Mucosa of rectum (tissue), 2 donors: ENCODE results near the gene VPREB3.
"Not testable (repeated sequence)": the region's sequence is repeated elsewhere in the genome, so short reads cannot be mapped to it uniquely, and the experiment has no call there.

Experiments used
- H3K27ac ChIP-seq, 2 donors: one replicate each; pipeline ENCODE4 v1.7.0; 2013; ENCODE audit warnings: inconsistent platforms in 2 of 2, low read depth in 2 of 2, low read length in 2 of 2
- H3K27me3 ChIP-seq, 2 donors: one replicate each; pipeline ENCODE4 v1.7.0; 2013; ENCODE audit warnings: low read length in 2 of 2; ENCODE audit not compliant: control insufficient read depth in 2 of 2, insufficient read depth in 2 of 2
- H3K36me3 ChIP-seq, 2 donors: one replicate each; pipeline ENCODE4 v1.7.0; 2013; ENCODE audit warnings: low read length in 2 of 2; ENCODE audit not compliant: control insufficient read depth in 2 of 2, insufficient read depth in 2 of 2
- H3K4me1 ChIP-seq, 2 donors: one replicate each; pipeline ENCODE4 v1.7.0; 2013; ENCODE audit warnings: low read length in 2 of 2, mild to moderate bottlenecking in 1 of 2; ENCODE audit not compliant: control insufficient read depth in 2 of 2, insufficient read depth in 2 of 2
- H3K4me3 ChIP-seq, 2 donors: one replicate each; pipeline ENCODE4 v1.7.0; 2013; ENCODE audit warnings: low read length in 2 of 2
- H3K9ac ChIP-seq, 2 donors: one replicate each; pipeline ENCODE4 v1.7.0; 2013; ENCODE audit warnings: low read length in 2 of 2, low read depth in 1 of 2, mild to moderate bottlenecking in 1 of 2
- H3K9me3 ChIP-seq, 2 donors: one replicate each; pipeline ENCODE4 v1.7.0; 2013; ENCODE audit warnings: low read length in 2 of 2; ENCODE audit not compliant: control insufficient read depth in 2 of 2
- donor health status: healthy.
- donor health status: Normal muscosa, but diverticular disease.

The VPREB3 gene

DNA sequence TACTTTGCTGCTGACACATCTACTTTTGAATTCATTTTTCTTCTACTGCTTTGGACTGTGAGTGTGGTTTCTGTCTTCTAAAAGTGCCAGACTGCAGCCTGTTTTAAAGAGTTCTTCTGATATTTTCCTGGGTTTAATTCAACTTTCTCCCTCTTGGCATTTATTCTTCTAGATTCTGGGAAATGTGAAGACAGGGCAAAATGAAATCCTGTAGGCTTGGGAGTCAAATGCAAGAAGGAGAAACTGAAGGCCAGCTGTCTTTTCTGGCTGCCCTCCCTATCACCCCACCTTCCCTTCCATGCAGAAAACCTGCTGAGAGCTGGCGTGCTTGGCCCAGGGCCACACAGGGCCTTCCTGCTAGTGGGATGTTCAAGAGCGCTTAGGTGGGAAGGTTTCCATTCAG, 10.9 kb downstream of the VPREB3 start:
- Histone ChIP-seq H3K9me3 (no peaks in the 10 kb centered on the region), H3K4me3 (no peak overlapping the region), H3K9ac (no peak overlapping the region), H3K36me3 (peaks cover 25 to 28% of the 10 kb centered on the region in 2 donors), H3K27me3 (no peaks in the 10 kb centered on the region), H3K4me1 (no peaks in the 10 kb centered on the region), H3K27ac (no peak overlapping the region)

DNA sequence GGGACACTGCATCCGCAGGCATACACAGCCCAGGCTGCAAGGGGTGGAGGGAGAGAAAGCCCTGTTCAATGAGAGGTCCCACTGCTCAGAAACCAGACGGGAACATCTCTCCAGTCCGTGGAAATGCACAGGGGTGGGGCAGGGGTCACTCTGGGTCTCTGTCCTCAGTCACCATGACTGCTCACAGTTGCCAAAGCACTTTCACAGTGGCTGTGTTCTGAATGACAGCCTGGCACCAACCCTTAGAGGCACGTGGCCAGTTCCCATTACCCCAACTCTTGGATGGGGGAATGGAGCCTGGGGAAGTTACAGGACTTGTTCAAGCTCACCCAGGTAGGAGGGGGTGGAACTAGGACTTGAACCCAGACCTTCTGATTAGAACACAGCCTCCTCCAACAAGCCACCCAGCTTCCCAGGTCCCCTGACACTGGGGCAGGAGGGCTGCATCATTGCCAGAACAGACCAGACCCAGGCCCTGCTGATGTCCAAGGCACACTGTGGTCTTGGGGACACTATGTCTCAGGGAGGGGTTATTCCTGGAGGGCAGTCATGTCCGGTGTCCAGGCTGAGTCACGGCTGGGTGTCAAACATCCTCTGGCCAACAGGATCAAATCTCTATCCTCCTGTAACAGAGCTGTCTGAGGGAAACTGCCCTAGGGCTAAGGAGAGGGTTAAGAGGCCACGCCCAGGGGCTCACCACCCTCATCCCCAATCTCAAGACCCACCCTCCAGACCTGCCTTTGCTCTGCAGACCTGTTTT, 11.5 kb downstream of the VPREB3 start:
- Histone ChIP-seq H3K27ac (no peak overlapping the region), H3K27me3 (no peaks in the 10 kb centered on the region), H3K9ac (no peak overlapping the region), H3K4me3 (no peak overlapping the region), H3K9me3 (no peaks in the 10 kb centered on the region), H3K4me1 (no peaks in the 10 kb centered on the region), H3K36me3 (peaks cover 25 to 28% of the 10 kb centered on the region in 2 donors)

DNA sequence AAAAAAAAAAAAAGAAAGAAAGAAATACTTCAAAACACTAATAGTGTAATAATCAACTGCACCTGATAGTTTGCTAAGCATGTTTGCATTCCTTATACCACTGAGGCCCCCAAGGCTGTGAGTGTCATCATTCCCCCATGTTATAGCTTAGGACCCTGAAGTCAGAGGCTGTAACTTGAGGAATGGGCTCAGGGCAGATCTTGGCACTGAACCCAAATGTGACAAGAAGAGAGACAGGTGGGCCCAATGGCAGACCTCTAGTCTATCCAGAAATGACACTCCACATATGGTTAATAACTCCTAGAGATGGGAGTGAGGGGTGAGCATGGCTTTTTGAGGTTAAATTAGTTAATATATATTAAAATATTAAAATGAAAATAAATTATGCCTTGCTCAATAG, 16.5 kb downstream of the VPREB3 start:
- H3K27me3 ChIP-seq, result no peaks in the 10 kb centered on the region
- peaks cover 6% of the 10 kb centered on the region in 2 donors for H3K36me3 ChIP-seq
- no peak overlapping the region for H3K4me3 ChIP-seq
- no peak overlapping the region for H3K27ac ChIP-seq
- H3K9me3 ChIP-seq, result no peaks in the 10 kb centered on the region
- no peaks in the 10 kb centered on the region for H3K4me1 ChIP-seq
- H3K9ac ChIP-seq, result no peak overlapping the region

DNA sequence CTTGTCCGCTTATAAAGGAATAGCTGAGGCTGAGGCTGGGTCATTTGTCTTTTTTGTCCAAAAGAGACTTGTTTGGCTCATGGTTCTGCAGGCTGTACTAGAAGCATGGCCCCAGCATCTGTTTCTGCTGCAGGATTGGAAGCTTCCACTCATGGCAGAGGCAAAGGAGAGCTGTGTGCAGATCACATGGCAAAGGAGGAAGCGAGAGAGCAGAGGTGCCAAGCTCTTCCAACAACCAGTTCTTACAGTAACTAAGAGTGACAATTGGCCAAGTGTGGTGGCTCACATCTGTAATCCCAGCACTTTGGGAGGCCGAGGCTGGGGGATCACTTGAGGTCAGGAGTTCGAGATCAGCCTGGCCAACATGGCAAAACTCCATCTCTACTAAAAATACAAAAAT, 26.1 kb downstream of the VPREB3 start:
- not testable (repeated sequence) for H3K36me3 ChIP-seq, H3K27me3 ChIP-seq, H3K27ac ChIP-seq, H3K4me1 ChIP-seq, H3K9me3 ChIP-seq, H3K4me3 ChIP-seq, H3K9ac ChIP-seq

DNA sequence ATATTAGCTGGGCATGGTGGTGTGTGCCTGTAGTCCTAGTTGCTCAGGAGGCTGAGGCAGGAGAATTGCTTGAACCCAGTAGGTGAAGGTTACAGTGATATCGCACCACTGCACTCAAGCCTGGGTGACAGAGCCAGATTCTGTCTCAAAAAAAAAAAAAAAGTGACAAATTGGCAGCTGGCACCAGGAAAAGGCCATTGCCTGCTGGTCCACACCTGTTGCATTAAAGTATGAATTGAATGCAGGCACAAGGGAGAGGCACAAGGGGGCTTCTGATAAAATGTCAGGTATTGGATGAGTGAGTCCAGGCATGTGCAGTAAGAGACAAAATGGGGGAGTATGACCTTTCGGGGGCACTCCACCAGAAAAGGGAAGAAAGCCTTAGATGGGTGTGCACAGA, 31.5 kb downstream of the VPREB3 start:
- H3K36me3 ChIP-seq, result no peaks in the 10 kb centered on the region
- H3K4me3 ChIP-seq, result no peak overlapping the region
- no peaks in the 10 kb centered on the region for H3K9me3 ChIP-seq
- no peak overlapping the region for H3K27ac ChIP-seq
- H3K9ac ChIP-seq, result no peak overlapping the region
- H3K4me1 ChIP-seq, result no peaks in the 10 kb centered on the region
- H3K27me3 ChIP-seq, result peaks cover 0 to 2% of the 10 kb centered on the region in 2 donors

DNA sequence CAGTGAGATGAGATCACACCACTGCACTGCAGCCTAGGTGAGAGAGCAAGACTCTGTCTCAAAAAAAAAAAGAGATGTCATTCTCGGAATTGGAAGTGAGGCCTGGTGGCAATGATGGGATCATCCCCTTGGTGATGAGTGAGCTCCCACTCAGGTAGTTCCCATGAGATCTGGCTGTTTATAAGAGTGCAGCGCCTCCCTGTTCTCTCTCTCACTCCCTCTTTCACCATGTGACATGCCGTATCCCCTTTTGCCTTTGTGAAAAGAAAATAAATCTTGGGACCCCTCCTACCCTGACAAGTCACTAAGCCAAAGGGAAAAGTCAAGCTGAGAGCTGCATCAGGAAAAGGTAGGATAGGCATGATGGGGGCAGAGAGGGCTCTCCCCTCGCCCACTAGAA, 32.1 kb downstream of the VPREB3 start:
- Histone ChIP-seq H3K4me1 (peaks cover 3 to 5% of the 10 kb centered on the region in 2 donors), H3K4me3 (no peak overlapping the region), H3K9me3 (no peaks in the 10 kb centered on the region), H3K27ac (no peak overlapping the region), H3K36me3 (no peaks in the 10 kb centered on the region), H3K27me3 (peaks cover 0 to 2% of the 10 kb centered on the region in 2 donors), H3K9ac (no peak overlapping the region)

DNA sequence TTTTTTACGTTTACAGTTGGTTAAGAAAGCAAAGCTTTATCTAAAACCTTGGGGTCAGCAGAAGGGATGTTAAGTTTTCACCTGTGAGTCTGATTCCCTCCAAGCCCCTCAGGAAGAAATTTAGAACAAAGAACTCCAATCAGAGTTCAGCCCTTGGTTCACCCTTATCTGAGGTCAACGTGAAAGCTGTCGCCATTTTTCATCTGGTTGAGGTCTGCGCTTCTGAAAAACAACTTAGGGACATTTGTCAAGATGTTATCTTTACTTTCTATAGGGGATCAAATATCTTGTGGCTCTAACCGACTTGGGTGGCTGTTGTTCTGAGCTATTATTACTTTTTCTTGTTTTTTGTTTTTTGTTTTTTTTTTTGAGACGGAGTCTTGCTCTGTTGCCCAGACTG, 33.4 kb downstream of the VPREB3 start:
- no peaks in the 10 kb centered on the region for H3K27me3 ChIP-seq

DNA sequence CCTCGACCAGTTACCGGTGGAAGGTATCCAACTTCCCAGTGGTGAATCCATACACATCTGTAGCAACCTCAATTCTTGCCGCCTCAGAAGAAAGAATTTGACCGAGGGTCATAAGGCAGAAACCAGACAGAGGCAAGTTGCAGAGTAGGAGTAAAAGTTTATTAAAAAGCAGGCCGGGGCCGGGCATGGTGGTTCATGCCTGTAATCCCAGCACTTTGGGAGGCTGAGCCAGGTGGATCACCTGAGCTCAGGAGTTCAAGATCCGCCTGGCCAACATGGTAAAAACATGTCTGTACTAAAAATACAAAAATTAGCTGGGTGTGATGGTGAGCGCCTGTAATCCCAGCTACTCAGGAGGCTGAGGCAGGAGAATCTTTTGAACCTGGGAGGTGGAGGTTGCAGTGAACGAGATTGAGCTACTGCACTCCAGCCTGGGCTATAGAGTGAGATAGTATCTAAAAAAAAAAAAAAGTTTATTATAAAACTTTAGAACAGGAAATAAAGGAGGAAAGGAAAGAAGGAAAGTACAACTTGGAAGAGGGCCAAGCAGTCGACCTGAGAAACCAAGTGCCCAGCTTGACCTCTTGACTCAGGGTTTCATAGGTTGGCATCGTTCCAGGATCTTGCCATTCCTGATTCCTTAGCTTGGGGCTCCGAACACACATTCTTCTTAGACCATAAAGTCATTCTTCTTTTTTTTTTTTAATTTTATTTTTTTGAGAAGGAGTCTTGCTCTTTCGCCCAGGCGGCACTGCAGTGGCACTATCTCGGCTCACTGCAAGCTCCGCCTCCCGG, 35.7 kb downstream of the VPREB3 start:
- Histone ChIP-seq H3K27me3 (no peaks in the 10 kb centered on the region), H3K27ac (no peak overlapping the region), H3K9me3 (no peaks in the 10 kb centered on the region), H3K4me1 (peaks cover 10 to 12% of the 10 kb centered on the region in 2 donors), H3K4me3 (no peak overlapping the region), H3K36me3 (peaks cover 0 to 12% of the 10 kb centered on the region in 2 donors), H3K9ac (no peak overlapping the region)

More for the DNA sequence above, 33.4 kb downstream of the VPREB3 start:
- H3K9ac ChIP-seq, result no peak overlapping the region
- H3K27ac ChIP-seq, result no peak overlapping the region
- H3K4me3 ChIP-seq, result no peak overlapping the region
- no peaks in the 10 kb centered on the region for H3K9me3 ChIP-seq
- H3K4me1 ChIP-seq, result peaks cover 9 to 11% of the 10 kb centered on the region in 2 donors
- H3K36me3 ChIP-seq, result no peaks in the 10 kb centered on the region

DNA sequence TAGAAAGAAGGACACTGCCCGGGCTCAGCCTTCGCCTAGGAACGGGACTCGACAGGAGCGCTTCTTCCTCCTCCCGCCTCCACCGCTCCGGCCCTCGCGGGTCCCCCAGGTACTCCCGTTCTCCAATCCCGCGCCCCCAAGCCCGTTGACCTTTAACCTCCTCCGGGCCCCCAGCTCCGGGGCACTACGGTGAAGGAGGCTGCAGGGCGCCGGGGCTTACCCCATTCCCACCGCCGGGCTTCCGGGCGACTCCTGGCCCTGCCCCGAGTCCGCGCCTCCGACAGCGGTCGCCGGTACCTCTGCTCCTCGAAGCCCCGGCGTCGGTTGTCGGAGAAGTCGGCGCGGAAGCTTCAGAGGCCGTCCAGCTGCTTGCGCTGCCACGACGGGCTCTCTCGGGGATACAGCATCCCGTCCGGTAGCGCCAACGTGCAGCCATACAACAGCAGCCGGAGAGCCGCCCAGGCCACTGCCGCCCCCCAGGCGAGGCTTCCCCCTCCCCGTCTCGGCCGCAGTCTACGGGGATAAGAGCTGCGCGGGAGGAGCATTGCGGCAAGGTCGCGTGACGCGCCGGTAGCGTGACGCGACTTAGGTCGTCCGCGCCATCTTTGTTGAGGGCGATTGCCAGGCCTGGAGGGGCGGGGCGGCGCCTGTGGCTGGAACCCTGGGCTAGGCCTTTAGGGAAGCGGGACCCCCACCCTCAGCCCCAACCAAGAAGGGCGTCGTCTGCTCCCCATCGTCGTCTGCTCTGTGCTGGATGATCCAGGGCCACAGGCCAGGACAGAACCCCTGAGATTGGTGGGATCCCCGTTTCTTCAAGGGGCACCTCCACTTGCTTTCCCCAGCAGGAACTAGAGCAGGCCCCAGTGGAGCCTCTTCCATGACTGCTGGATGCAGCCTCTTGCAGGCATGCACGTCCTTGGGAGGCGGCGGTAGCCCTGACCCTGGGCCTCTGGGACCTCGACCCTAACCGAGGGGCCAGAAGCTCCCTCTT, 37.1 kb downstream of the VPREB3 start:
- Histone ChIP-seq H3K27me3 (no peaks in the 10 kb centered on the region), H3K4me1 (peaks cover 10 to 12% of the 10 kb centered on the region in 2 donors), H3K27ac (peak overlapping the region; percentile 39 to 82), H3K36me3 (peaks cover 3 to 22% of the 10 kb centered on the region in 2 donors), H3K9me3 (no peaks in the 10 kb centered on the region), H3K4me3 (peak overlapping the region; percentile 87 to 96), H3K9ac (peak overlapping the region; percentile 83 to 89)
